Esophagus muscularis mucosa (tissue), 3 donors: ENCODE results near the gene KRT6A.

ENCODE experiments used
- CTCF ChIP-seq, 3 experiments: fragments of 200-600 bp in 2 of 3; fragments of 450-650 bp in 1 of 3; sonication (generic) in 2 of 3; IDR thresholded peaks; one replicate each; pipeline ENCODE4 v1.5.1; 2017 to 2019; ENCODE audit warnings: antibody characterized with exemption in 3 of 3, mild to moderate bottlenecking in 2 of 3, moderate library complexity in 1 of 3
- POLR2A ChIP-seq: fragments of 450-650 bp; IDR thresholded peaks from one replicate; pipeline ENCODE4 v1.6.1; 2017; ENCODE audit warnings: antibody characterized with exemption, moderate library complexity, mild to moderate bottlenecking, low read depth
- POLR2AphosphoS5 ChIP-seq, 2 donors: sonication (generic); formaldehyde crosslinking; IDR thresholded peaks; one replicate each; pipeline ENCODE4 v1.6.1; 2017; ENCODE audit warnings: antibody characterized with exemption in 2 of 2

- no peak for TF ChIP-seq CTCF (IDR thresholded peaks at IDR 0.05)
- TF ChIP-seq POLR2A, result no peak
- TF ChIP-seq POLR2AphosphoS5 (IDR thresholded peaks at IDR 0.05), result no peak
These were observed 23.1 kb upstream of the KRT6A start for GRCh38 chr12:52515927-52516831.
